GM12878 (cell line): ENCODE results near the gene ZNF213. TPM values are rescaled to one million over a fixed set of nuclear protein-coding genes. Genes with fewer than 3 reads are reported as not detected.

Source experiments
- ATAC-seq: fragments of 200-7000 bp; cut with Tn5 transposase; 3 replicates; pipeline ENCODE4 v1.9.1; 2020; ENCODE audit warnings: mild to moderate bottlenecking, moderate library complexity
- BruUV-seq: library from RNA; stranded (reverse); fragments of 400-500 nt; replicated peaks from 2 replicates; lab custom pipeline; 2021; lab: Mats Ljungman, UMichigan
- CTCF ChIA-PET: fragments of 300-600 bp; sonication (Branson Sonifier 250); formaldehyde crosslinking; extraction: SDS; loops from one replicate; lab custom pipeline; 2021; ENCODE audit warnings: inconsistent platforms; lab: Yijun Ruan, JAX
- POLR2A ChIA-PET: fragments of 350-600 bp; formaldehyde crosslinking; extraction: SDS; loops from one replicate; lab custom pipeline; 2021; ENCODE audit warnings: inconsistent platforms; lab: Charles Lee
- RAD21 ChIA-PET: fragments of 300-600 bp; sonication (Branson Sonifier 250); formaldehyde crosslinking; loops from one replicate; lab custom pipeline; 2023; ENCODE audit warnings: antibody characterized with exemption; ENCODE audit not compliant: unreplicated experiment; lab: Charles Lee
- SMC1A ChIA-PET: fragments of 300-600 bp; sonication (Branson Sonifier 250); formaldehyde crosslinking; loops from one replicate; lab custom pipeline; 2023; ENCODE audit not compliant: unreplicated experiment, uncharacterized antibody; lab: Charles Lee
- DNase-seq: peaks from one replicate; pipeline ENCODE4 v3.0.0-alpha.2; 2011; ENCODE audit warnings: low read depth, low spot score
- FAIRE-seq: peaks from 3 replicates; lab custom pipeline; 2011; peaks lifted over from hg19 to GRCh38; lab: Jason Lieb, UNC
- H2AFZ ChIP-seq: 2 replicates; pipeline ENCODE4 v1.6.0; 2011; ENCODE audit warnings: low read depth, low read length, control low read depth; ENCODE audit not compliant: control insufficient read depth
- H3K27ac ChIP-seq: 2 replicates; pipeline ENCODE4 v1.5.1; 2011; ENCODE audit warnings: control low read depth; ENCODE audit not compliant: control insufficient read depth, insufficient read depth
- H3K27me3 ChIP-seq, 2 experiments: replicated peaks in 1 of 2; 2 replicates each; pipeline versions ENCODE4 v1.6.0 to v1.6.1; 2011; ENCODE audit warnings: low read length in 1 of 2; ENCODE audit not compliant: control insufficient read depth in 2 of 2, insufficient read depth in 2 of 2
- H3K36me3 ChIP-seq, 2 experiments: 2 replicates each; pipeline ENCODE4 v1.5.1; 2011; ENCODE audit warnings: low read length in 1 of 2; ENCODE audit not compliant: control insufficient read depth in 2 of 2, insufficient read depth in 2 of 2
- H3K4me1 ChIP-seq: 2 replicates; pipeline ENCODE4 v1.6.1; 2011; ENCODE audit warnings: mild to moderate bottlenecking, low read length, moderate library complexity, mixed read lengths; ENCODE audit not compliant: control insufficient read depth, insufficient read depth
- H3K4me2 ChIP-seq: 2 replicates; pipeline ENCODE4 v1.6.0; 2011; ENCODE audit warnings: control low read depth; ENCODE audit not compliant: control insufficient read depth, insufficient read depth
- H3K4me3 ChIP-seq: fragments of 200-600 bp; sonication (generic); 2 replicates; pipeline ENCODE4 v1.5.1; 2016
- H3K79me2 ChIP-seq: 2 replicates; pipeline ENCODE4 v1.6.0; 2011; ENCODE audit warnings: low read length; ENCODE audit not compliant: control insufficient read depth, insufficient read depth
- H3K9ac ChIP-seq: 2 replicates; pipeline ENCODE4 v1.8.0; 2011; ENCODE audit warnings: low read length, control low read depth, mixed read lengths; ENCODE audit not compliant: control insufficient read depth, insufficient read depth
- H3K9me3 ChIP-seq: replicated peaks from 3 replicates; pipeline ENCODE4 v1.5.1; 2011; ENCODE audit warnings: mild to moderate bottlenecking, low read length; ENCODE audit not compliant: control insufficient read depth, insufficient read depth
- H4K20me1 ChIP-seq: 2 replicates; pipeline ENCODE4 v1.6.0; 2011; ENCODE audit not compliant: control insufficient read depth, insufficient read depth
- CREB1 ChIP-seq: IDR thresholded peaks from 2 replicates; pipeline ENCODE4 v1.6.1; 2012; ENCODE audit warnings: low read depth, mild to moderate bottlenecking, inconsistent platforms
- SPI1 ChIP-seq: IDR thresholded peaks from 2 replicates; pipeline ENCODE4 v1.6.1; 2011; ENCODE audit warnings: low read depth, mild to moderate bottlenecking, low read length, moderate library complexity, borderline replicate concordance; ENCODE audit not compliant: insufficient read depth
- SUPT20H ChIP-seq: IDR thresholded peaks from 2 replicates; pipeline ENCODE4 v1.6.1; 2011; ENCODE audit warnings: low read depth, mild to moderate bottlenecking, low read length, moderate library complexity, borderline replicate concordance; ENCODE audit not compliant: control insufficient read depth
- ZNF384 ChIP-seq: IDR thresholded peaks from 2 replicates; pipeline ENCODE4 v1.6.1; 2012; ENCODE audit warnings: low read depth, mild to moderate bottlenecking, low read length, improper control_type of control experiment, borderline replicate concordance
- WGBS: methylation state at CpG from one replicate; pipeline ENCODE4 v1.1.6; 2016; ENCODE audit warnings: low lambda C conversion rate; ENCODE audit not compliant: insufficient replicate concordance, insufficient coverage; ENCODE audit errors: missing lambda C conversion rate; 5-methylcytosine and 5-hydroxymethylcytosine counted together
- in situ Hi-C: fragments of 300-500 bp; cut with MboI; formaldehyde crosslinking; loops from 9 replicates; pipeline ENCODE4 v1.14.3; 2018; ENCODE audit warnings: mixed read lengths
- intact Hi-C: fragments of 100-400 bp; cut with micrococcal nuclease; formaldehyde crosslinking; loops from one replicate; pipeline ENCODE4 v1.14.2; 2022; ENCODE audit not compliant: unreplicated experiment
- polyA plus RNA-seq, 11 experiments: library from polyadenylated mRNA; depleted of rRNA in 4 of 11; unstranded in 6 of 11; stranded (reverse) in 5 of 11; fragments of >200 nt; fragmentation: Nextera tagmentation in 4 of 11; fragmentation: Illumina TruSeq in 1 of 11; extraction: Ambion mirVana in 4 of 11; extraction: Trizol in 1 of 11; gene quantifications; 1 replicate in 1 of 11; 2 replicates in 10 of 11; pipeline versions ENCODE4 v1.2.1 to v1.2.3, GENCODE V29; 2011 to 2016; ENCODE audit warnings: inconsistent platforms in 2 of 11, missing spikeins in 2 of 11, low read depth in 1 of 11
- total RNA-seq, 4 experiments: library from RNA; depleted of rRNA in 3 of 4; stranded (reverse); fragments of >200 nt in 3 of 4; fragmentation: Illumina TruSeq in 1 of 4; extraction: Trizol in 1 of 4; gene quantifications; 2 replicates each; pipeline versions ENCODE4 v1.2.1 to v1.2.3, GENCODE V29; 2013 to 2021

ZNF213 gene
- total and polyA plus RNA-seq, 10 of the 15 experiments (the other 5 are each of a cell fraction or from before 2014, with no cell fraction given) = 0.53 to 9.4 (median 1.1) TPM

DNA sequence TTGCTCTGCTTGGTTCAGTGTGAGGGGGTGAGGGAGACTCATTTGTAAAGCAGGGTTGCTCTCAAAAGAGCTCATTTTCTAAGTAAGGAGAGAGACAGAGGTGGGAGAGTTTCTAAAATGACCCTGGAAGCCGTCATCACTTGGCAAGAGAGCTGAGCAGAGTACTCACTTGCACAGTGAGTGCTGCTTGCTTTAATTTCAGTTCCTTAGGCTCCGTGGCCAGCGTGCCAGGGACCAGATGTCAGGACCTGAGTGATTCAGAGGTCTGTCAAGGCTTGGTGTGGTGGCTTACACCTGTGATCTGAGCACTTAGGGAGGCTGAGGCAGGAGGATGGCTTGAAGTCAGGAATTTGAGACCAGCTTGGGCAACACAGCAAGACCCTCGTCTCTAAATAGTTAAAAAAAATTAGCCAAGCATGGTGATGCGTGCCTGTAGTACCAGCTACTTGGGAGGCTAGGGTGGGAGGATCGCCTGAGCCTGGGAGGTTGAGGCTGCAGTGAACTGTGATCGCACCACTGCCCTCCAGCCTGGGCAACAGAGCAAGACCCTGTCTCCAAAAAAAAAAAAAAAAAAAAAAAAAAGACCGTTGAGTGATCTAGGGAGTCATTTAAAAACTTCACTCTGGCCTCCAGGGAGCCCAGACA lies 11.8 kb upstream of the ZNF213 start:
- no peaks in the 10 kb centered on the region for H3K79me2 ChIP-seq
- no peak overlapping the region for H3K9ac ChIP-seq
- no peak overlapping the region for H3K27ac ChIP-seq
- H3K27me3 ChIP-seq = no peaks in the 10 kb centered on the region
- no TSS peak for BruUV-seq
- TF ChIP-seq CREB1 (no peak), SUPT20H (no peak), ZNF384 (peak; percentile 15; the same call in 1 of the 2 replicates), SPI1 (0 out of 2 replicates have a peak, but pooled peaks have one; percentile 3)
- TF ChIP-seq, all 136 proteins: peak for 2
- intact Hi-C loops (no loop called here), in situ Hi-C loops (no loop called here)
- H3K9me3 ChIP-seq = no peaks in the 10 kb centered on the region
- no peak overlapping the region for H3K4me3 ChIP-seq
- ChIA-PET SMC1A (interaction anchor here (1.1 to 1.4 kb wide), 3 partner anchors 12 to 92 kb away, joined by 3 to 5 read pairs (median 3); partner anchors contain the start of gene ZNF213), RAD21 (interaction anchor here (1.0 kb wide), 1 partner anchor 12 kb away, joined by 3 read pairs; the partner anchor contains the start of gene ZNF213), POLR2A (interaction anchor here (0.6 to 1.3 kb wide), 3 partner anchors 17 to 48 kb away, joined by 3 to 8 read pairs (median 3); no protein-coding TSS in a partner anchor), CTCF (interaction anchor here (0.7 to 1.7 kb wide), 6 partner anchors 9 to 95 kb away, joined by 3 to 10 read pairs (median 4); no protein-coding TSS in a partner anchor)
- ATAC-seq = no peak
- peaks cover 0 to 7% of the 10 kb centered on the region in 2 experiments; a peak in 1 of 4 replicates for H3K36me3 ChIP-seq
- no peaks in the 10 kb centered on the region for H4K20me1 ChIP-seq
- peaks cover 10% of the 10 kb centered on the region for H3K4me1 ChIP-seq
- DNase-seq = no peak
- no peak for FAIRE-seq
- no peak overlapping the region for H2AFZ ChIP-seq
- WGBS = 9% methylated on average over 6 of the region's 8 CpGs
- H3K4me2 ChIP-seq = peak overlapping the region; percentile 92
